Type B pancreatic cell (in vitro differentiated cells): ENCODE data around the gene MAD1L1. TPM values are rescaled to one million over a fixed set of nuclear protein-coding genes. Genes with fewer than 3 reads are reported as not detected.

Experiments
- DNase-seq: peaks from one replicate; pipeline ENCODE4 v3.0.0; 2021; ENCODE audit warnings: mixed read lengths; ENCODE audit not compliant: unreplicated experiment; ENCODE audit errors: extremely low spot score
- H3K27ac Mint-ChIP-seq: 2 replicates; pipeline ENCODE4 v1.8.0; 2021; ENCODE audit warnings: mild to moderate bottlenecking, mixed read lengths
- H3K27me3 Mint-ChIP-seq: 2 replicates; pipeline ENCODE4 v1.8.0; 2021; ENCODE audit warnings: mixed read lengths
- H3K36me3 Mint-ChIP-seq: 2 replicates; pipeline ENCODE4 v1.8.0; 2021; ENCODE audit warnings: mixed read lengths
- H3K4me1 Mint-ChIP-seq: one replicate; pipeline ENCODE4 v1.8.0; 2021; ENCODE audit warnings: mixed read lengths; ENCODE audit not compliant: unreplicated experiment
- H3K4me3 Mint-ChIP-seq: 2 replicates; pipeline ENCODE4 v1.8.0; 2021; ENCODE audit warnings: mild to moderate bottlenecking, mixed read lengths
- H3K9me3 Mint-ChIP-seq: 2 replicates; pipeline ENCODE4 v1.8.0; 2021; ENCODE audit warnings: mixed read lengths
- total RNA-seq: library from RNA; stranded (reverse); gene quantifications from 2 replicates; pipeline ENCODE4 v1.2.1, GENCODE V29; 2021; ENCODE audit warnings: low replicate concordance
- TF ChIP-seq, protein P1 (sequence below): fragments of 200-600 bp; sonication (generic); conservative IDR thresholded peaks from 2 replicates; pipeline ENCODE4 v1.5.0; 2021; ENCODE audit warnings: antibody characterized with exemption, mild to moderate bottlenecking

The MAD1L1 gene
- total RNA-seq, 1 donor from 2014 or later: 40.7 TPM

DNA sequence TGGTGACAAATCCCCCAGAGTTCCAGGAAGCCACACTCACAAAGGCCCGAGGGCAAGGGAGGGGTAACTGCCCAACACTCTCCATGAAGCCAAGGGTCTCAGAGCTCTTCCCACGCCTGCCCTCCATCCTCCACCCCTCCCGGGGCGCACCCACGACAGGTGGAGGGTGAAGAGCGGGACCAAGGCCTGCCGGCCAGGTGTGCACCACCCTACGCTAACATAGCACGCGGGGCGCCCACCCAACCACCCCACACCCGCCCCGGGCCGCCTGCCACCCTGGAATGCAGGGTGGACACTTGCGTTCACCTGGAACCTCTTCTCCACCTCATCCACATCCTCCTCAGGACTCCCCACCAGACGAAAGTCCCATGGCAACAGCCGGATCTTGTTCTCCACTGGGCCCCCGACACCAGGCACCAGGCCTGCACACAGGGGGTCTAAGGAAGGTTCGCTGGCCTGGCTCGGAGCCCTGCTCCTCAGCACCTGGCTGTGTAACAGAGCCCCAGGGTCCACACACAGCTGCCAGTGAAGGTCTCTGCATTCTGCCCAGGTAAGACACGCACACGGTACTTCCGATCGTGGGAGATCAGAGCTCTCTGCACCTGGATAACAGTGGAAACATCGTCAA, 32.7 kb downstream of the MAD1L1 start:
- Mint-ChIP-seq H3K36me3 (peaks cover 22% of the 10 kb centered on the region), H3K27me3 (no peaks in the 10 kb centered on the region), H3K9me3 (no peaks in the 10 kb centered on the region), H3K27ac (no peak overlapping the region), H3K4me3 (no peak overlapping the region), H3K4me1 (peaks cover 21% of the 10 kb centered on the region)
- peak; percentile 63 for DNase-seq
- TF ChIP-seq, protein P1, sequence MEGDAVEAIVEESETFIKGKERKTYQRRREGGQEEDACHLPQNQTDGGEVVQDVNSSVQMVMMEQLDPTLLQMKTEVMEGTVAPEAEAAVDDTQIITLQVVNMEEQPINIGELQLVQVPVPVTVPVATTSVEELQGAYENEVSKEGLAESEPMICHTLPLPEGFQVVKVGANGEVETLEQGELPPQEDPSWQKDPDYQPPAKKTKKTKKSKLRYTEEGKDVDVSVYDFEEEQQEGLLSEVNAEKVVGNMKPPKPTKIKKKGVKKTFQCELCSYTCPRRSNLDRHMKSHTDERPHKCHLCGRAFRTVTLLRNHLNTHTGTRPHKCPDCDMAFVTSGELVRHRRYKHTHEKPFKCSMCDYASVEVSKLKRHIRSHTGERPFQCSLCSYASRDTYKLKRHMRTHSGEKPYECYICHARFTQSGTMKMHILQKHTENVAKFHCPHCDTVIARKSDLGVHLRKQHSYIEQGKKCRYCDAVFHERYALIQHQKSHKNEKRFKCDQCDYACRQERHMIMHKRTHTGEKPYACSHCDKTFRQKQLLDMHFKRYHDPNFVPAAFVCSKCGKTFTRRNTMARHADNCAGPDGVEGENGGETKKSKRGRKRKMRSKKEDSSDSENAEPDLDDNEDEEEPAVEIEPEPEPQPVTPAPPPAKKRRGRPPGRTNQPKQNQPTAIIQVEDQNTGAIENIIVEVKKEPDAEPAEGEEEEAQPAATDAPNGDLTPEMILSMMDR: no peak

- peaks cover 19% of the 10 kb centered on the region for H3K4me1 Mint-ChIP-seq
- TF ChIP-seq, protein P1: no peak
- H3K36me3 Mint-ChIP-seq: peaks cover 23% of the 10 kb centered on the region
- H3K4me3 Mint-ChIP-seq: no peak overlapping the region
- no peaks in the 10 kb centered on the region for H3K9me3 Mint-ChIP-seq
- no peaks in the 10 kb centered on the region for H3K27me3 Mint-ChIP-seq
- DNase-seq: peak; percentile 63
- no peak overlapping the region for H3K27ac Mint-ChIP-seq
Observed at GRCh38 chr7:2199528-2199927, 33.2 kb downstream of the MAD1L1 start.

DNA sequence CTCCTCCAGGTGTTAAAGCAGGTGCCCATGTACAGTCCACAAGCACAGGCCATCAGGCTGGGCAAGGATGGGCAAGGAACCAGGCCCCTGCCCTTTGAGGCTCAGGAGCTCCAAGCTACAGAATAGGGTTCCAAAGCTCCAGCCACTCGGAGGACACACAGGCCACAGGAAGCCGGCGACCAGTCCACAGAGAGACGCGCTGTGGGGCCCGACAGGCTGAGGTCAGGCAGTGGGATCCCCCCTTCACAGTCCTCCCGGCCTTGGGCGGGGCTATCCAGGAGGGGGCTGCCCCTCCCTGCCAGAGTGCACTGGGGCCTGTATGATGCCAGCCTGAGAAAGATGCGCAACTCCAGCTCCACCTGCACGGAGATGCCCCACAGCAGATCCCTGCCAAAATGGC, 34.0 kb downstream of the MAD1L1 start:
- Mint-ChIP-seq H3K27ac (no peak overlapping the region), H3K4me3 (no peak overlapping the region), H3K9me3 (no peaks in the 10 kb centered on the region), H3K36me3 (peaks cover 23% of the 10 kb centered on the region), H3K4me1 (peaks cover 12% of the 10 kb centered on the region), H3K27me3 (no peaks in the 10 kb centered on the region)
- TF ChIP-seq, protein P1: no peak
- DNase-seq: peak; percentile 61

DNA sequence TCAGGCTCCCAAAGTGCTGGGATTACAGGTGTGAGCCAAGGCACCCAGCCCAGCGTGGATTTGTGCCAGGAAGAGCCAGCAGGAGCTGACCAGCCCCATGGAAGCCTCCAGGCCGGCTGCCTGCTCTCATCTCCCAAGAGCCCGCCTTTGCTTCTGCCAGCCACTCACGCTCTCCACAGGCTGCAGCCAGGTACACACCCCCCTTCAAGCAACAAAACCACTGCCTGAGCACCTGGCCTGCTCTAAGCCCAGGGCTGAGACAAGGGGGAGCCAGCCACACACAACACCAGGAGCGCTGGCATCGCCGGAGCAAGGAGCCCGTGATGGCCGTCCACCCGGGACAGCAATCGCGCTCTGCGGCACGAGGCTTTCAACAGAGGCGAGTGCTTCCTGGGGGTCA, 34.5 kb downstream of the MAD1L1 start:
- H3K27me3 Mint-ChIP-seq: no peaks in the 10 kb centered on the region
- no peak for DNase-seq
- no peak overlapping the region for H3K4me3 Mint-ChIP-seq
- peaks cover 7% of the 10 kb centered on the region for H3K4me1 Mint-ChIP-seq
- H3K9me3 Mint-ChIP-seq: no peaks in the 10 kb centered on the region
- H3K36me3 Mint-ChIP-seq: peaks cover 21% of the 10 kb centered on the region
- no peak overlapping the region for H3K27ac Mint-ChIP-seq
- TF ChIP-seq, protein P1: no peak

DNA sequence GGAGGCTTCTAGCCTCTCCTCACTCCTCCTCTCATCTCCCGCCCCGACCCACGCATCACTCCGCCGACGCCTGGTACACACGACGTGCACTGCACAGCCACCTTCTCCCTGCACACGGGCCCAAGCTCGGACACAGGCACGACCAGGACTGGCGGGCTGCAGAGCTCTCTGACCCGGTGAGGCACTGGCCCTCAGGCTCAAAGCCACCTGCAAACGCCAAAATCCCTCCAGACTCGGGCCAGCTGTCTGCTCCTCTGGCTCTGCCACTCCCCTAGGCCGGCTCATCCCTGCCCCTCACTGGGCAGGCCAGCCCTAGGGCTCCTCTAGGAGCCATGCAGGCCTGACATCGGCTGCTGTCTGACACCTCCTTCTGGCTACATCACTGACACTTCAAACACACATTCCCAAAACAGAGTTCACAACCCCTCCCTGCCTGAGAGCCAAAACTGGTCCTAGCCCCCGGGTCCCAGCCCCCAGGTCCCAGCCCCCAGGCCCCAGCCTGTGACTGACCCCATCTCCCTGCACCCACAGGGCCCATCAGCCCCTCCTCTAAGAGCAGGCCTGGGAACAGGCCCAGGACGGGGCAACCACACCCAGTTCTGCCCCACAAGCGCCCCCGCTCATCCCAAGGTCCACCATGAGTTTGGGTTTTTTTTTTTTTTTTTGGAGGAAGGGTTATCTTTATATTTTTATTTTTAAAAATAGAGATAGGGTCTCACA, 35.1 kb downstream of the MAD1L1 start:
- Mint-ChIP-seq H3K27ac (no peak overlapping the region), H3K4me3 (no peak overlapping the region), H3K27me3 (no peaks in the 10 kb centered on the region), H3K9me3 (no peaks in the 10 kb centered on the region), H3K4me1 (peaks cover 10% of the 10 kb centered on the region), H3K36me3 (peaks cover 21% of the 10 kb centered on the region)
- TF ChIP-seq, protein P1: no peak
- no peak for DNase-seq
